ENCODE data around the gene KRTAP9-9. TPM values are rescaled to one million over a fixed set of nuclear protein-coding genes. Genes with fewer than 3 reads are reported as not detected.
"Not testable (repeated sequence)": the region's sequence is repeated elsewhere in the genome, so short reads cannot be mapped to it uniquely, and the experiment has no call there.

KRTAP9-9 gene
- total RNA-seq, 1 donor from 2014 or later: not detected

DNA sequence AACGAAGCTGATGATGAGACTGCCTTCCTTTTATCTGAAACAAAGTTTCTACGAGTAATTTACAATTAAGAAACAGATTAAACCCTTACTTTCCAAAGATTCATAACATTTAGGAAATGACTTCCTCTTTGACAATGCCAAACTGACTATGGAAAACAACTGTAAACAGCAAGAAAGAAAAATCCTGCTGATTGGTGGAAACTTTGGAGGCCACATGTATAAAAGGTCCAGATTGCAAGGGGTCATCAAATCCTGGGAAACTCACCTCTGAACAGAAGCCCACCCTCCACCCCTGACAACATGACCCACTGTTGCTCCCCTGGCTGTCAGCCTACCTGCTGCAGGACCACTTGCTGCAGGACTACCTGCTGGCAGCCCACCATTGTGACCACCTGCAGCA, 9.9 kb downstream of the KRTAP9-9 start, which contains the start of gene KRTAP9-6:
Gene KRTAP9-6 (plus strand): TSS at position 301 of the 400 bp plus-strand sequence. CDS start 0 bp downstream, at position 301.
- DNase-seq (ENCODE audit: low spot score): no peak

DNA sequence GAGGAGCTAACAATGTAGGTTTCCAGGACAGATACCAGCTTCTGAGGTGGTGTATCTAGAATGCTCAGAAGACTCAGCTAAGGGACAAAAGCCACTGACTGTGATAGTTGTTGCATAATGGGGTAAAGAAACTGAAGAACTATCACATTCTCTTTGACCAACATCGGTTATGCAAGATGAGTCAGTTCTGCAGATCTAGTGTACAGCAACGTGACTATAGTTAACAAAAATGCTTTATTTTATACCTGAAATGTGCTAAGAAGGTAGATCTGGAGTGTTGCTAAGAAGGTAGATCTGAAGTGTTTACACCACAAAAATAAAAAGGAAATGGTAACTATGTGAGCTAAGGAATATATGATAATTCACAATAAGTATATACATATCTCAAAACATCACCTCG, 12.5 kb downstream of the KRTAP9-9 start:
- no peak for DNase-seq (ENCODE audit: low spot score)

DNA sequence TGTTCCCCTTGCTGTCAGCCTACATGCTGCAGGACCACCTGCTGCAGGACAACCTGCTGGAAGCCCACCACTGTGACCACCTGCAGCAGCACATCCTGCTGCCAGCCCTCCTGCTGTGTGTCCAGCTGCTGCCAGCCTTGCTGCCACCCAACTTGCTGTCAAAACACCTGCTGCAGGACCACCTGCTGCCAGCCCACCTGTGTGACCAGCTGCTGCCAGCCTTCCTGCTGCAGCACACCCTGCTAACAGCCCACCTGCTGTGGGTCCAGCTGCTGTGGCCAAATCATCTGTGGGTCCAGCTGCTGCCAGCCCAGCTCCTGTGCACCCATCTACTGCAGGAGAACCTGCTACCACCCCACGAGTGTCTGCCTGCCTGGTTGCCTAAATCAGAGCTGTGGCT, 16.1 kb downstream of the KRTAP9-9 start:
- DNase-seq (ENCODE audit: low spot score): not testable (repeated sequence)

DNA sequence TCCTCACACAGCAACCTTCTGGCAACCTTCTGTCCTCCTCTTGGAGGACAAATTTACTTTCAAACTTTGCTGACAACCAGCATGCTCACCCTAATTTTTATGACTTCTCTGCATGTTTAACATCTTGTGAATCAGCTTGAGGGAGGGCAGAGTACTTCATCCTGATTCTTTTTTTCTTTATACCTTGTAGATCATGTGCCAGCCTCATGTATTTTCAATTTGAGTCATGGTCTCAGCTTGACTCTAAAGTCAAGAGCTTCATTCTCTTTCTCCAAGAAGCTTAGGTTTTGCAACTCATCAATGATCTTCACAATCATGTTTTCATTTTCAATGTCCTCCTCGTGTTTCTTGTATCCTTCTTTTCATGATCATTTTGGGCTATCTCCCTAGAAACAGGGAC, 16.7 kb downstream of the KRTAP9-9 start:
- no peak for DNase-seq (ENCODE audit: low spot score)

DNA sequence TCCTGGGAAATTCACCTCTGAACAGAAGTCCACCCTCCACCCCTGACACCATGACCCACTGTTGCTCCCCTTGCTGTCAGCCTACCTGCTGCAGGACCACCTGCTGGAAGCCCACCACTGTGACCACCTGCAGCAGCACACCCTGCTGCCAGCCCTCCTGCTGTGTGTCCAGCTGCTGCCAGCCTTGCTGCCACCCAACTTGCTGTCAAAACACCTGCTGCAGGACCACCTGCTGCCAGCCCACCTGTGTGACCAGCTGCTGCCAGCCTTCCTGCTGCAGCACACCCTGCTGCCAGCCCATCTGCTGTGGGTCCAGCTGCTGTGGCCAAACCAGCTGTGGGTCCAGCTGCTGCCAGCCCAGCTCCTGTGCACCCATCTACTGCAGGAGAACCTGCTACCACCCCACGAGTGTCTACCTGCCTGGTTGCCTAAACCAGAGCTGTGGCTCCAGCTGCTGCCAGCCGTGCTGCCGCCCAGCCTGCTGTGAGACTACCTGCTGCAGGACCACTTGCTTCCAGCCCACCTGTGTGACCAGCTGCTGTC, 20.5 kb downstream of the KRTAP9-9 start, which contains the start of gene KRTAP9-7:
Gene KRTAP9-7 (plus strand): TSS at position 51 of the 543 bp plus-strand sequence. CDS start 0 bp downstream, at position 51.
- DNase-seq (ENCODE audit: low spot score): not testable (repeated sequence)

DNA sequence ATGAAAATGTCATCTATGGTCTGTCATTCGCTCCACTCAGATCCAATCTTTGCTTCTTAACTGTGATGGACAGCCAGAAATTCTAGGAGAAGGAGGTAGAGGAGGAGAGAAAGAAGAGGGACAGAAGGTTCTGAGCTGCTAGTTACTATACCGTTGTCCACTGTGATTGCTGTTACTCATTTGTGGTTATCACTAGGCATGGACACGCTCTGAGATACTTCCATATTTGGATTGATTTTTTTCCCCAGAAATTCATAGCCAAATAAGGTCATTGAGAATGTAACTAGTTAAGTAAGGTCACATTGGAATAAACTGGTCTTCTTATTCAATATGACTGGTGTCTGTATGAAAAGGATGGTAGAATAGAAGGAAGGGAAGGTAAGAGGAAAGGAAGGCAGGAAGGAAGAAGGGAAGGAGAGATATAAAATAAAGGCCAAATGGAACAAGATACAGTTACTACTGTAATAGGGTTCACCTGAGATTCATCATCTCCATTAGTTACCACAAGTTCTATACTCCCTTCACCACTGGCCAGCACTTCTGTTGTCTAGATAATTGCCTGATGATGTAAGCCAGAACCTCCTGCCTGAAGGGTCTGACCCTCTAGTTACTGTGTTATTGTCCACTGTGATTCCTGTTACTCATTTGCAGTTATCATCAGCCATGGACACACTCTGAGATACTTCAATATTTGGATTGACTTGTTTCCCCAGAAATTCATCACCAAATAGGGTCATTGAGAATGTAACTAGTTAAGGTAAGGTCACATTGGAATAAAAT, 23.2 kb downstream of the KRTAP9-9 start:
- no peak for DNase-seq (ENCODE audit: low spot score)

DNA sequence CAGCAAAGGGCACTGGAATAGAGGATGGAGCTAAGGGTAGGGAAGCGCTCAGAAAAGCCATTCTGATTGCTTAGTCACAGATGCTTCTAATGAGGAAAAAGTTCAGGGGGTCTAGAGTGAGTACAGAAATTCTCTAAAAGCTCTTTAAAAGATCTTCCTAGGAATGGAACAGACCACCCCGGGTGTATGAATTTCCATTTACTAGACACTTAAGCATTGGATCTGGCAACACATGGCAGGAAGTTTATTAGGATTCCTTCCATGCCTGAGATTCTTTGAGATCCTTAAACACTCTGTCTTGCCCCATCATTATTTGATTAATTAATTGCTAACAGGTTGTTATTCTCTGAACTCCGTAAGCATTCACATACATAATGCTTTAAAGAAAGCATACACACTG, 28.9 kb downstream of the KRTAP9-9 start:
- no peak for DNase-seq (ENCODE audit: low spot score)

DNA sequence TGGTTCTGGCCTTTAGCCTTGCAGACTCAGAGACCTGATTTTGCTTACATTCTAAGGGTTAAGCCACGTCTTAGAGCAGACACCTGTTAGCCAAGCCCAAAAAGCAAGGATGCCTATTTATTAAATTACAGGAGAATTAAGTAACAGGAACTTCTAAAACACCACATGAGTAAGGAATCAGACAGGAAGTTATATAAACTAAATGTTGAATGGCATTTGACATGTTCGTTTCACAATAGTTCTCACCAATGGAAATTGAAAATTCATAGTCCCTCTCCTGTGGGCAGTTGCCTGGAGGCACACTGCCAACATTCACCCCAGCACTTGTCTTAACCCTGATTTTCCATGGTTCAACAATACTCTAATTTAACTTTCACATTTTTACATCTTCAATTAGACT, 29.4 kb downstream of the KRTAP9-9 start:
- DNase-seq (ENCODE audit: low spot score): no peak

DNA sequence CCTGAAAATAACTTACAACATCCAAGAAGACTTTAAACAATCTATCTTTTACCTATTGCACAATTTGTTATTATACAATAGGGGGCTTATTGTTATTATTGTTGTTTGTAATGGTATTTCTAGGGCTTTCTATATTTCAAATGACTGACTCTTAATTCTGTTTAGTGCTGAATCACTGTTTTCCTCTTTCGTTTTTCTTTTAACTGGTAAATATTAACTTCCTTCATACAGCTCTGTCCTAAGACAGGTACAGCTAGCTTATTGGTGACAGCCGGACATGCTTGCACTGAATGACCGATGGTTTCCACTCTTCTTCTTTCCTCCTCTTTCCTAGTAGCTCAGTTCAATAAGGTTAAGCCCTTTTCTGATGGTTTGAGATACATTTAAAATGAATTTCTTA, 31.9 kb downstream of the KRTAP9-9 start:
- DNase-seq (ENCODE audit: low spot score): no peak

DNA sequence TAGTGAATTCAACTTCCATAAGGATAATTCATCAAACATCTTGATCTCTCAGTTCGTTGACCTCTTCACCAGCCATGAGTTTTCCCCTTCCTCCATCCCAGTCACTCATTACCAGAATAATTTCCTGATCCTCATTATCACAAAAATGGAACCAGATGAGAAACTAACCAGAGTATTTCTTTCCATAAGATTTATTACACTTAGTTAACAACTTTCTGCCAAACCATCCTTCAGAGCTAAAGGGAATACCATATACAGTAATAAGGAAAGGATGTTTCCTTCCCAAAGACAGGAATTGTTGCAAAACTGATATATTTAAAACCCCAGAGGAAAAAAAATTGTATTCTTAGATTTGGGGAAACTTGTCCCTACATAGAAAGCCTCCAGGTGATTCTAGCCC, 38.8 kb downstream of the KRTAP9-9 start:
- DNase-seq (ENCODE audit: low spot score): no peak

DNA sequence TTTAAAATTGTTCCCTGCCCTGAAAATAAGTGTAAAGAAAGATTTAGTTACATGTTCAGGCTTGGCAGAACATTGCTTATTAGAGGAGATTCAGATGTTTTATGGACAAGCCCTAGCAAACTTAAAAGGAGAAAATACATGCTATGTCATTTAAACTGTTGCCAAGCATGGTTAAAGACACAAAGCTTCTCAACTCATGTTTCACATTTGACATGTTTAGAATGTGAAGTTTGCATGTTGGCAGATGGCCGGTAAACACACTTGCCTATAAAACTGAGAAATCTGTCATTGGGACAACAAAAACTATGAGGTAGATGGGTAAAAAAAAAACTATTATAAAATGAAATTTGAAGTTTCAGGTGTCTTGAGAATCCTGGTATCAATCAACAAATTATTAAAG, 41.7 kb downstream of the KRTAP9-9 start:
- no peak for DNase-seq (ENCODE audit: low spot score)

DNA sequence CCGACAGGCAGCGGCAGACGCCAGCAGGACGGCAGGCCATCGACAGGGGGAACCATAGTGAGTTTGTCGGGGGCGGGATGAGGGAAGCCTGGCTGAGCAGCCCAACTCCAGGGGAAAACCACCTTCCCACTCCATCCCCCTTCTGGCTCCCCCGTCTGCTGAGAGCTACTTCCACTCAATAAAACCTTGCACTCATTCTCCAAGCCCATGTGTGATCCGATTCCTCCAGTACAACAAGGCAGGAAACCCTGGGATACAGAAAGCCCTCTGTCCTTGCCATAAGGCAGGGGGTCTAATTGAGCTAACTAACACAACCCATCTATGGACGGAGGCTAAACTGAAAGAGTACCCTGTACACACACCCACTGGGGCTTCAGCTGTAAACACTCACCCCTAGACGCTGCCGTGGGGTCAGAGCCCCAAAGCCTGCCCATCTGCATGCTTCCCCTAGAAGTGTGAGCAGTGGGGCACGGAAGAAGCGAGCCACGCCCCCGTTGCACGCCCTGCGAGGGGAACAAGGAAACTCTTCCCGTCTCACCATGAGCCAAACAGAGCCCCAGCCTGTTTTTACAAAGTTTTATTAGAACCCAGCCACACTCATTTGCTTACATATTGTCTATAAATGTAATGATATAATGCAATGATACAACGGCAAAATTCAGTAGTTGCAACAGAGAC, 43.4 kb downstream of the KRTAP9-9 start:
- DNase-seq (ENCODE audit: low spot score): no peak

DNA sequence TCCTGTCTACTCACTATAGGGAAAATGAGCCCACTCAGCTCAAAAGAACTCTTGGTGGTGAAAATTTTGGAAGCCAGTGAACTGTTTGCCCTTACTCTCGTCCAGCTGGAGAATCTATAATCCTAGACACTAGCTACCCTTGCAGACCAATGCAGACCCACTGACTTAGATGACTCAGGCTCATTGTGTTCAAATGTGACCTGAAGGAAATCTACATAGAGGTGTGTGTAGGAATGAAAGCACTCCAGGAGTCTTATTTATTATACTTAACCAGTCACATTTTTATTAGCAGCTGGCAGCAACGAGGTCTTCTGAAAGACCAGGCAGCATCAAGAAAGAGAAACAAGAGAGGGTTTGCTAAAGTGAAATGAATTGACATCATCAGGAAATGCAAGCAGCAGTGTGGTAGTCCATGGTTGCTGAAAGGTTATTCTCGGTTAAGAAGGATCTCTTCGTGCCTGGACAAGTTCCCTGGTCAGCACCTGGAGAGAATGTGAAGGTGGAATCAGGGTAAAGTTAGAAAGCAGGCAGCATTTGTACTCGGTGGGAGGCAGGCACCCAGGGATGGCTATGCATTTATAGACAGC, 46.1 kb downstream of the KRTAP9-9 start:
- no peak for DNase-seq (ENCODE audit: low spot score)

DNA sequence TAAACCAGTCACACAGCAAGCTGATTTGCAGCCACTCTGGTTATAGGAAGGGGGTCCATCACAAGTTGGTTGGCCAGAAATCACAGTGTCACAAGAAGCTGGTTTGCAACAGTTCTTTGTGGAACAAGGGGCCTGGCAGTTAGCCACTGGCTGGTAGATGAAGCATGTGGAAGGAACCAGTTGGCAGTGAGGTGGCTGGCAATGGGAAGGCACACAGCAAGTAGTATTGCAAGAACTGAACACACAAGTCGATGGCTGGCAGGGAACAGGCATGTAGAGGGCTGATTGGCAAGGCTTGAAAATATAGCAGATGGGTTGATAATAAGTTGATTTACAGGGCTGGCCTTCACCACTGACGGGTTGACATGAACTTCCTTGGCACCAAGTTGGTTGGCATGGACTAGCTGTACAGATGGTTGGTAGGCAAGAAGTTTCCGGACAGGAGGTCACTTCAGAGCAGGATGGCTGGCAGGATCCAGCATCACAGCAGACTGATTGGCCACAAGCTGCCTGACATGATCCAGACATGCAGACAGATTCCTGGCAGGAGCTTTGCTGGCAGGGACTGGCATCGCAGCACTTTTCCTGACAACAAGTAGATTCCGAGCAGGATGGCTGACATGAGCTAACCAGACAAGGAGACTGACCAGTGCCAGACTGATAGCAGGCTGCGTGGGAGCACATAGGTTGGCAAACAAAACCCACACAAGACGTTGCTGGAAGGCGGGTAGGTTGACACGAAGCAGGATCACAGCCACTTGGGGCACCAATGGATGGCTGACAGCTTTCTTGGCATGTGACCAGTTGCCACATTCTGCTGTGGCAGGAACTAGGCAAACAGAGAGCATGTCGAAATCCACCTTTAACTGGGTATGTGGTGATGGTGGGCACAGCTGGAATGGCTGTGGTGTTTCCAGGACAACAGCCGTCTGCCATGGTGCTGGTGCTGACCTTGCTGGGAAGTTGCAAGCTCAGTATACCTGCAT, 47.0 kb downstream of the KRTAP9-9 start, which contains the start of gene KRTAP29-1:
Gene KRTAP29-1 (minus strand): TSS at position 936 of the 986 bp plus-strand sequence. CDS start 0 bp downstream, at position 936.
- no peak for DNase-seq (ENCODE audit: low spot score)

DNA sequence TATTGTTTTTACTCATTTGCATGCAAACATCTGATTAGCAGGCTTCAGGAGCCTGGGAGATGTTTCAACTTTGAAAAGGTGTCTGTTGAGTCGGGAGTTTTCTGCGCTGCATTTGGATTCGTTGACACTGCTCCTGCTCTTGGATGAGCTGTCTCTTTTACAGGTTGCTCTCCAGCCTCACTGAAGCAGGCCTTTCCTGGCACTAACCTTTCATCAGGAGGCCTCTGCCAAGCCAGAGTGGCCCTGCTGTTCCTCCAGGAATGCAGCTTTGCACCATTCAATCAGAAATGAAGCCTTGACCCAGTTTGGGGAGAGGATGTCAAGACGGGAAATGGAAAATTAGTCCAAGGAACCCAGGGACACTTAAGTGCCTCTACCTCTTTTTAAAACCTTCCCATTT, 47.8 kb downstream of the KRTAP9-9 start:
- DNase-seq (ENCODE audit: low spot score): no peak

DNA sequence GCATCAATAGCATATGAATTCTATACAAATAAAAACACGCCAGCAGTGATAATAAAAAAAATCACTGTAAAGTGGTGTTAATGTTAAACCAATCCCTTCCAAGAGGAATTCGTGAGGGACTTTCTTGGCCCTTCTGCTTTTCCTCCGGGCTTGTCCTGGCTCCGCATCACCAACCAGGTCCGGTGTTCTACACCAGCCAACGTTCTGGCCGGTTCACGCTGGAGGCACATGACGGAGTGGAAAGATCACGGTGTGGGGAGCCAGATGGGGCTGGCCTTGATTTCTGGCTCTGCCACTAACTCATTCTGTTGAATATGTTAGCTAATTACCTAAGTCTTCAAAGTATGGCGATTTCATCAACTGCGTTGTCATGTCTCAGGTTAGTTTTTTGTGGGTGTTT, 48.9 kb downstream of the KRTAP9-9 start:
- DNase-seq (ENCODE audit: low spot score): no peak

Other genes with a start within 250 kb of the KRTAP9-9 start
- not detected for gene KRTAP3-1, start 246.3 kb upstream of the KRTAP9-9 start, total RNA-seq
- not detected for gene KRTAP1-5, start 228.2 kb upstream of the KRTAP9-9 start, total RNA-seq
- gene KRTAP1-4, start 225.2 kb upstream of the KRTAP9-9 start, total RNA-seq: not detected
- not detected for gene KRTAP1-3, start 220.5 kb upstream of the KRTAP9-9 start, total RNA-seq
- gene KRTAP1-1, start 213.9 kb upstream of the KRTAP9-9 start, total RNA-seq: not detected
- not detected for gene KRTAP2-1, start 208.1 kb upstream of the KRTAP9-9 start, total RNA-seq
- gene KRTAP2-2, start 200.2 kb upstream of the KRTAP9-9 start, total RNA-seq: not detected
- gene KRTAP2-3, start 195.3 kb upstream of the KRTAP9-9 start, total RNA-seq: not detected
- not detected for gene KRTAP2-4, start 189.5 kb upstream of the KRTAP9-9 start, total RNA-seq
- not detected for gene KRTAP4-7, start 171.2 kb upstream of the KRTAP9-9 start, total RNA-seq
- not detected for gene KRTAP4-8, start 157.2 kb upstream of the KRTAP9-9 start, total RNA-seq
- gene KRTAP4-16, start 153.2 kb upstream of the KRTAP9-9 start, total RNA-seq: not detected
- gene KRTAP4-9, start 150.0 kb upstream of the KRTAP9-9 start, total RNA-seq: not detected
- gene KRTAP4-11, start 137.0 kb upstream of the KRTAP9-9 start, total RNA-seq: not detected
- gene KRTAP4-12, start 131.2 kb upstream of the KRTAP9-9 start, total RNA-seq: not detected
- not detected for gene KRTAP4-6, start 114.8 kb upstream of the KRTAP9-9 start, total RNA-seq
- not detected for gene KRTAP4-5, start 105.6 kb upstream of the KRTAP9-9 start, total RNA-seq
- gene KRTAP4-4, start 94.6 kb upstream of the KRTAP9-9 start, total RNA-seq: not detected
- not detected for gene KRTAP4-3, start 87.2 kb upstream of the KRTAP9-9 start, total RNA-seq
- not detected for gene KRTAP4-2, start 77.2 kb upstream of the KRTAP9-9 start, total RNA-seq
- not detected for gene KRTAP4-1, start 70.5 kb upstream of the KRTAP9-9 start, total RNA-seq
- gene KRTAP9-1, start 65.5 kb upstream of the KRTAP9-9 start, total RNA-seq: not detected
- not detected for gene KRTAP9-2, start 28.7 kb upstream of the KRTAP9-9 start, total RNA-seq
- gene KRTAP9-3, start 22.9 kb upstream of the KRTAP9-9 start, total RNA-seq: not detected
- gene KRTAP9-8, start 17.4 kb upstream of the KRTAP9-9 start, total RNA-seq: not detected
- gene KRTAP9-4, start 5.7 kb upstream of the KRTAP9-9 start, total RNA-seq: not detected
- not detected for gene KRTAP9-6, start 10.0 kb downstream of the KRTAP9-9 start, total RNA-seq
- gene KRTAP9-7, start 20.3 kb downstream of the KRTAP9-9 start, total RNA-seq: not detected
- gene KRTAP29-1, start 47.5 kb downstream of the KRTAP9-9 start, total RNA-seq: not detected
- not detected for gene KRTAP16-1, start 53.9 kb downstream of the KRTAP9-9 start, total RNA-seq
- gene KRTAP17-1, start 60.3 kb downstream of the KRTAP9-9 start, total RNA-seq: not detected
- not detected for gene KRT33A, start 95.4 kb downstream of the KRTAP9-9 start, total RNA-seq
- not detected for gene KRT33B, start 114.4 kb downstream of the KRTAP9-9 start, total RNA-seq
- not detected for gene KRT34, start 126.9 kb downstream of the KRTAP9-9 start, total RNA-seq
- not detected for gene KRT31, start 142.2 kb downstream of the KRTAP9-9 start, total RNA-seq
- gene KRT37, start 169.2 kb downstream of the KRTAP9-9 start, total RNA-seq: not detected
- gene KRT38, start 185.6 kb downstream of the KRTAP9-9 start, total RNA-seq: not detected
- gene KRT32, start 212.0 kb downstream of the KRTAP9-9 start, total RNA-seq: not detected
- gene KRT35, start 225.8 kb downstream of the KRTAP9-9 start, total RNA-seq: not detected
- not detected for gene KRT36, start 234.5 kb downstream of the KRTAP9-9 start, total RNA-seq

Data from mucosa of gallbladder (tissue), 1 donor.